ENCODE data around the gene ZDHHC11.

The ZDHHC11 gene

GRCh38 chr5:886036-886435 lies 35.2 kb upstream of the ZDHHC11 start:
- H3K36me3 ChIP-seq (ENCODE audit: control insufficient read depth, insufficient read depth, low read length), result peaks cover 61% of the 10 kb centered on the region
- TF ChIP-seq CTCF (IDR thresholded peaks at IDR 0.05; ENCODE audit: insufficient read depth, low read length, poor library complexity, severe bottlenecking), result no peak
- no peak for DNase-seq (ENCODE audit: extremely low read depth, insufficient read length)
- no peaks in the 10 kb centered on the region for H3K27me3 ChIP-seq (replicated peaks; ENCODE audit: control insufficient read depth, insufficient read depth, low read length)
- H3K4me3 ChIP-seq (replicated peaks; ENCODE audit: low read depth, low read length), result no peak overlapping the region

- H3K27me3 ChIP-seq (replicated peaks; ENCODE audit: control insufficient read depth, insufficient read depth, low read length), result no peaks in the 10 kb centered on the region
- DNase-seq (ENCODE audit: extremely low read depth, insufficient read length), result no peak
- no peak for TF ChIP-seq CTCF (IDR thresholded peaks at IDR 0.05; ENCODE audit: insufficient read depth, low read length, poor library complexity, severe bottlenecking)
- H3K4me3 ChIP-seq (replicated peaks; ENCODE audit: low read depth, low read length), result no peak overlapping the region
- peaks cover 60% of the 10 kb centered on the region for H3K36me3 ChIP-seq (ENCODE audit: control insufficient read depth, insufficient read depth, low read length)
Measured at GRCh38 chr5:885529-885928, 34.7 kb upstream of the ZDHHC11 start.

GRCh38 chr5:885127-885442 lies 34.3 kb upstream of the ZDHHC11 start:
- H3K27me3 ChIP-seq (replicated peaks; ENCODE audit: control insufficient read depth, insufficient read depth, low read length), result no peaks in the 10 kb centered on the region
- H3K36me3 ChIP-seq (ENCODE audit: control insufficient read depth, insufficient read depth, low read length), result peaks cover 57% of the 10 kb centered on the region
- H3K4me3 ChIP-seq (replicated peaks; ENCODE audit: low read depth, low read length), result no peak overlapping the region
- DNase-seq (ENCODE audit: extremely low read depth, insufficient read length), result no peak
- no peak for TF ChIP-seq CTCF (IDR thresholded peaks at IDR 0.05; ENCODE audit: insufficient read depth, low read length, poor library complexity, severe bottlenecking)

GRCh38 chr5:884345-885126 lies 33.8 kb upstream of the ZDHHC11 start:
- TF ChIP-seq CTCF (IDR thresholded peaks at IDR 0.05; ENCODE audit: insufficient read depth, low read length, poor library complexity, severe bottlenecking), result no peak
- H3K27me3 ChIP-seq (replicated peaks; ENCODE audit: control insufficient read depth, insufficient read depth, low read length), result no peaks in the 10 kb centered on the region
- peaks cover 57% of the 10 kb centered on the region for H3K36me3 ChIP-seq (ENCODE audit: control insufficient read depth, insufficient read depth, low read length)
- DNase-seq (ENCODE audit: extremely low read depth, insufficient read length), result no peak
- H3K4me3 ChIP-seq (replicated peaks; ENCODE audit: low read depth, low read length), result no peak overlapping the region

GRCh38 chr5:883475-884181 lies 32.8 kb upstream of the ZDHHC11 start:
- no peak overlapping the region for H3K4me3 ChIP-seq (replicated peaks; ENCODE audit: low read depth, low read length)
- H3K27me3 ChIP-seq (replicated peaks; ENCODE audit: control insufficient read depth, insufficient read depth, low read length), result no peaks in the 10 kb centered on the region
- peaks cover 55% of the 10 kb centered on the region for H3K36me3 ChIP-seq (ENCODE audit: control insufficient read depth, insufficient read depth, low read length)
- no peak for TF ChIP-seq CTCF (IDR thresholded peaks at IDR 0.05; ENCODE audit: insufficient read depth, low read length, poor library complexity, severe bottlenecking)
- DNase-seq (ENCODE audit: extremely low read depth, insufficient read length), result no peak
